ENCODE data around the gene XRN1. TPM values are rescaled to one million over a fixed set of nuclear protein-coding genes. Genes with fewer than 3 reads are reported as not detected.

The XRN1 gene
- total RNA-seq, 1 experiment from 2014 or later: 3.8 TPM

GRCh38 chr3:142287866-142288638 is 159.8 kb downstream of the XRN1 start:
- in situ Hi-C loops (cut with HindIII; ENCODE audit: low pct_unique_long_range_greater_than_20kb, low sequenced_read_pairs): no loop called here
- DNase-seq (ENCODE audit: low read depth): peak; percentile 24

GRCh38 chr3:142285083-142285517 is 162.7 kb downstream of the XRN1 start:
- DNase-seq (ENCODE audit: low read depth): peak; percentile 58
- in situ Hi-C loops (cut with HindIII; ENCODE audit: low pct_unique_long_range_greater_than_20kb, low sequenced_read_pairs): no loop called here

- DNase-seq (ENCODE audit: low read depth): no peak
- in situ Hi-C loops (cut with HindIII; ENCODE audit: low pct_unique_long_range_greater_than_20kb, low sequenced_read_pairs): no loop called here
Observed at GRCh38 chr3:142282503-142282902, 165.3 kb downstream of the XRN1 start.

- DNase-seq (ENCODE audit: low read depth): no peak
- in situ Hi-C loops (cut with HindIII; ENCODE audit: low pct_unique_long_range_greater_than_20kb, low sequenced_read_pairs): no loop called here
Observed at GRCh38 chr3:142281474-142281873, 166.4 kb downstream of the XRN1 start.

GRCh38 chr3:142279965-142280590 is 167.8 kb downstream of the XRN1 start:
- in situ Hi-C loops (cut with HindIII; ENCODE audit: low pct_unique_long_range_greater_than_20kb, low sequenced_read_pairs): no loop called here
- peak; percentile 63 for DNase-seq (ENCODE audit: low read depth)

GRCh38 chr3:142278451-142278850 is 169.4 kb downstream of the XRN1 start:
- in situ Hi-C loops (cut with HindIII; ENCODE audit: low pct_unique_long_range_greater_than_20kb, low sequenced_read_pairs): no loop called here
- no peak for DNase-seq (ENCODE audit: low read depth)

- no peak for DNase-seq (ENCODE audit: low read depth)
- in situ Hi-C loops (cut with HindIII; ENCODE audit: low pct_unique_long_range_greater_than_20kb, low sequenced_read_pairs): no loop called here
Observed at GRCh38 chr3:142276781-142277180, 171.1 kb downstream of the XRN1 start.

- in situ Hi-C loops (cut with HindIII; ENCODE audit: low pct_unique_long_range_greater_than_20kb, low sequenced_read_pairs): no loop called here
- peak; percentile 13 for DNase-seq (ENCODE audit: low read depth)
Observed at GRCh38 chr3:142275856-142276255, 172.0 kb downstream of the XRN1 start.

- no peak for DNase-seq (ENCODE audit: low read depth)
- in situ Hi-C loops (cut with HindIII; ENCODE audit: low pct_unique_long_range_greater_than_20kb, low sequenced_read_pairs): no loop called here
Observed at GRCh38 chr3:142274908-142275307, 172.9 kb downstream of the XRN1 start.

- DNase-seq (ENCODE audit: low read depth): no peak
- in situ Hi-C loops (cut with HindIII; ENCODE audit: low pct_unique_long_range_greater_than_20kb, low sequenced_read_pairs): no loop called here
Observed at GRCh38 chr3:142273501-142273900, 174.3 kb downstream of the XRN1 start.

- peak; percentile 85 for DNase-seq (ENCODE audit: low read depth)
- in situ Hi-C loops (cut with HindIII; ENCODE audit: low pct_unique_long_range_greater_than_20kb, low sequenced_read_pairs): no loop called here
Observed at GRCh38 chr3:142272200-142272891, 175.5 kb downstream of the XRN1 start.

- in situ Hi-C loops (cut with HindIII; ENCODE audit: low pct_unique_long_range_greater_than_20kb, low sequenced_read_pairs): no loop called here
- no peak for DNase-seq (ENCODE audit: low read depth)
Observed at GRCh38 chr3:142270407-142270806, 177.4 kb downstream of the XRN1 start.

GRCh38 chr3:142269767-142270166 is 178.1 kb downstream of the XRN1 start:
- DNase-seq (ENCODE audit: low read depth): no peak
- in situ Hi-C loops (cut with HindIII; ENCODE audit: low pct_unique_long_range_greater_than_20kb, low sequenced_read_pairs): no loop called here

- in situ Hi-C loops (cut with HindIII; ENCODE audit: low pct_unique_long_range_greater_than_20kb, low sequenced_read_pairs): no loop called here
- no peak for DNase-seq (ENCODE audit: low read depth)
Observed at GRCh38 chr3:142268426-142268825, 179.4 kb downstream of the XRN1 start.

GRCh38 chr3:142267269-142267668 is 180.6 kb downstream of the XRN1 start:
- in situ Hi-C loops (cut with HindIII; ENCODE audit: low pct_unique_long_range_greater_than_20kb, low sequenced_read_pairs): no loop called here

GRCh38 chr3:142263112-142263511 is 184.7 kb downstream of the XRN1 start:
- in situ Hi-C loops (cut with HindIII; ENCODE audit: low pct_unique_long_range_greater_than_20kb, low sequenced_read_pairs): no loop called here
- DNase-seq (ENCODE audit: low read depth): no peak

More at GRCh38 chr3:142267269-142267668, 180.6 kb downstream of the XRN1 start:
- no peak for DNase-seq (ENCODE audit: low read depth)

GRCh38 chr3:142259359-142259758 is 188.5 kb downstream of the XRN1 start:
- no peak for DNase-seq (ENCODE audit: low read depth)
- in situ Hi-C loops (cut with HindIII; ENCODE audit: low pct_unique_long_range_greater_than_20kb, low sequenced_read_pairs): no loop called here

GRCh38 chr3:142256712-142257333 is 191.0 kb downstream of the XRN1 start:
- DNase-seq (ENCODE audit: low read depth): no peak
- in situ Hi-C loops (cut with HindIII; ENCODE audit: low pct_unique_long_range_greater_than_20kb, low sequenced_read_pairs): no loop called here

Measured in Caki2 (cell line).